Transverse colon (tissue), 4 donors: ENCODE measurements around the gene DGKH. TPM values are rescaled to one million over a fixed set of nuclear protein-coding genes. Genes with fewer than 3 reads are reported as not detected.
"Not testable (repeated sequence)": the region's sequence is repeated elsewhere in the genome, so short reads cannot be mapped to it uniquely, and the experiment has no call there.

ENCODE experiments used
- DNase-seq: peaks from one replicate; pipeline ENCODE4 v3.0.0-alpha.2; 2019
- H3K27ac ChIP-seq, 4 donors: fragments of 200-600 bp; sonication (generic); 2 replicates each; pipeline ENCODE4 v1.5.1; 2016 to 2018; ENCODE audit warnings: inconsistent platforms in 4 of 4
- H3K27me3 ChIP-seq: fragments of 200-600 bp; sonication (generic); 2 replicates; pipeline ENCODE4 v1.5.1; 2017; ENCODE audit warnings: inconsistent platforms
- H3K36me3 ChIP-seq, 4 donors: fragments of 200-600 bp; sonication (generic); 2 replicates each; pipeline ENCODE4 v1.5.1; 2017 to 2019; ENCODE audit warnings: inconsistent platforms in 4 of 4
- H3K4me1 ChIP-seq, 4 donors: fragments of 200-600 bp; sonication (generic); 2 replicates each; pipeline ENCODE4 v1.5.1; 2017 to 2020; ENCODE audit warnings: inconsistent platforms in 4 of 4
- H3K4me3 ChIP-seq, 4 donors: fragments of 200-600 bp; sonication (generic); 1 replicate in 1 of 4; 2 replicates in 3 of 4; pipeline versions ENCODE4 v1.5.1 to v1.6.1; 2017 to 2019; ENCODE audit warnings: inconsistent platforms in 4 of 4
- H3K9me3 ChIP-seq, 2 donors: fragments of 200-600 bp; sonication (generic); 2 replicates each; pipeline ENCODE4 v1.5.1; 2017 to 2019; ENCODE audit warnings: inconsistent platforms in 2 of 2
- CTCF ChIP-seq, 5 experiments: fragments of 200-600 bp in 3 of 5; fragments of 450-650 bp in 2 of 5; sonication (generic) in 3 of 5; IDR thresholded peaks; 1 replicate in 2 of 5; 2 replicates in 3 of 5; pipeline ENCODE4 v1.5.1; 2016 to 2017; ENCODE audit warnings: antibody characterized with exemption in 5 of 5, inconsistent platforms in 3 of 5, mild to moderate bottlenecking in 2 of 5, moderate library complexity in 1 of 5
- EP300 ChIP-seq: sonication (generic); formaldehyde crosslinking; IDR thresholded peaks from one replicate; pipeline ENCODE4 v1.6.1; 2017; ENCODE audit warnings: antibody characterized with exemption, low read depth
- POLR2A ChIP-seq: fragments of 450-650 bp; IDR thresholded peaks from one replicate; pipeline ENCODE4 v1.6.1; 2016; ENCODE audit warnings: antibody characterized with exemption, mild to moderate bottlenecking, moderate library complexity
- POLR2AphosphoS5 ChIP-seq, 3 donors: sonication (generic); formaldehyde crosslinking; IDR thresholded peaks; one replicate each; pipeline ENCODE4 v1.6.1; 2016; ENCODE audit warnings: antibody characterized with exemption in 3 of 3
- WGBS, 2 donors: methylation state at CpG; one replicate each; pipeline ENCODE4 v1.1.5; 2018; ENCODE audit warnings: low coverage in 1 of 2; 5-methylcytosine and 5-hydroxymethylcytosine counted together
- in situ Hi-C, 4 donors: fragments of 200-750 bp; cut with MboI; loops; one replicate each; pipeline versions ENCODE4 v1.15.0 to v1.15.1; 2017; ENCODE audit warnings: low sequenced_read_pairs in 3 of 4, low pct_ligation_motif_present in 1 of 4, low pct_unique_long_range_greater_than_20kb in 1 of 4
- intact Hi-C: fragments of 100-400 bp; cut with DNase I; formaldehyde crosslinking; loops from one replicate; pipeline ENCODE4 v1.15.1; 2023; ENCODE audit warnings: low total_unique reads
- total RNA-seq, 4 donors: library from RNA; depleted of rRNA; stranded (reverse); fragments of >200 nt; gene quantifications; one replicate each; pipeline ENCODE4 v1.1.0, GENCODE V29; 2016

Gene DGKH
- total RNA-seq, 4 donors from 2014 or later: 19.4 to 35.6 (median 25.0) TPM

GRCh38 chr13:42064966-42065365 lies 16.5 kb downstream of the DGKH start:
- Histone ChIP-seq H3K27ac (no peak overlapping the region), H3K27me3 (no peaks in the 10 kb centered on the region), H3K9me3 (no peaks in the 10 kb centered on the region), H3K4me3 (no peak overlapping the region), H3K36me3 (no peaks in the 10 kb centered on the region), H3K4me1 (no peaks in the 10 kb centered on the region)
- DNase-seq: no peak
- intact Hi-C loops (no loop called here), in situ Hi-C loops (no loop called here)
- TF ChIP-seq EP300: no peak
- TF ChIP-seq POLR2A: no peak
- TF ChIP-seq CTCF (IDR thresholded peaks at IDR 0.05): no peak
- TF ChIP-seq POLR2AphosphoS5 (IDR thresholded peaks at IDR 0.05): no peak
- WGBS, 2 donors: 72 to 86% methylated on average over 5 of the region's 5 CpGs

GRCh38 chr13:42065414-42065813 lies 17.0 kb downstream of the DGKH start:
- in situ Hi-C loops (no loop called here), intact Hi-C loops (no loop called here)
- Histone ChIP-seq H3K4me1 (no peaks in the 10 kb centered on the region), H3K27me3 (no peaks in the 10 kb centered on the region), H3K9me3 (no peaks in the 10 kb centered on the region), H3K27ac (no peak overlapping the region), H3K36me3 (no peaks in the 10 kb centered on the region), H3K4me3 (no peak overlapping the region)
- WGBS, 2 donors: 91 to 100% methylated on average over 3 to 4 of the region's 4 CpGs
- DNase-seq: no peak
- TF ChIP-seq EP300: no peak
- TF ChIP-seq POLR2AphosphoS5 (IDR thresholded peaks at IDR 0.05): no peak
- no peak for TF ChIP-seq POLR2A
- no peak for TF ChIP-seq CTCF (IDR thresholded peaks at IDR 0.05)

- H3K4me3 ChIP-seq: no peak overlapping the region
- no peak for DNase-seq
- in situ Hi-C loops: no loop called here
- no peaks in the 10 kb centered on the region for H3K4me1 ChIP-seq
- no peaks in the 10 kb centered on the region for H3K9me3 ChIP-seq
- H3K27me3 ChIP-seq: no peaks in the 10 kb centered on the region
- intact Hi-C loops: no loop called here
- TF ChIP-seq POLR2A: no peak
- no peak for TF ChIP-seq EP300
- TF ChIP-seq POLR2AphosphoS5 (IDR thresholded peaks at IDR 0.05): no peak
- TF ChIP-seq CTCF (IDR thresholded peaks at IDR 0.05): no peak
- H3K36me3 ChIP-seq: no peaks in the 10 kb centered on the region
- H3K27ac ChIP-seq: no peak overlapping the region
- WGBS, 2 donors: 71 to 78% methylated on average over 5 of the region's 5 CpGs
Measured at GRCh38 chr13:42066542-42066941, 18.1 kb downstream of the DGKH start.

- H3K4me1 ChIP-seq: no peaks in the 10 kb centered on the region
- DNase-seq: no peak
- no peaks in the 10 kb centered on the region for H3K27me3 ChIP-seq
- intact Hi-C loops: no loop called here
- no peak overlapping the region for H3K27ac ChIP-seq
- no peaks in the 10 kb centered on the region for H3K36me3 ChIP-seq
- WGBS, 2 donors: 79 to 94% methylated on average over 2 to 3 of the region's 3 CpGs
- in situ Hi-C loops: no loop called here
- TF ChIP-seq CTCF (IDR thresholded peaks at IDR 0.05) (no peak), POLR2AphosphoS5 (IDR thresholded peaks at IDR 0.05) (no peak), POLR2A (no peak), EP300 (no peak)
- H3K4me3 ChIP-seq: no peak overlapping the region
- H3K9me3 ChIP-seq: no peaks in the 10 kb centered on the region
Measured at GRCh38 chr13:42068886-42069285, 20.4 kb downstream of the DGKH start.

- H3K27me3 ChIP-seq, H3K4me3 ChIP-seq, H3K9me3 ChIP-seq, H3K27ac ChIP-seq, intact Hi-C loops, H3K4me1 ChIP-seq, H3K36me3 ChIP-seq, in situ Hi-C loops, DNase-seq: not testable (repeated sequence)
- WGBS, 2 donors: 50 to 88% methylated on average over 1 to 2 of the region's 2 CpGs
Measured at GRCh38 chr13:42070599-42070998, 22.2 kb downstream of the DGKH start.

GRCh38 chr13:42071179-42071578 lies 22.7 kb downstream of the DGKH start:
- H3K27ac ChIP-seq, H3K36me3 ChIP-seq, H3K27me3 ChIP-seq, DNase-seq, H3K9me3 ChIP-seq, H3K4me3 ChIP-seq, in situ Hi-C loops, intact Hi-C loops: not testable (repeated sequence)
- peaks cover 0 to 12% (median 0%) of the 10 kb centered on the region in 4 donors for H3K4me1 ChIP-seq
- WGBS, 2 donors: 86 to 93% methylated on average over 4 of the region's 4 CpGs
